ENCODE data around the gene MTMR12.

GRCh38 chr5:32283061-32283460, 29.7 kb downstream of the MTMR12 start:
- TF ChIP-seq FOXM1 (IDR thresholded peaks at IDR 0.05; ENCODE audit: borderline replicate concordance, low read depth) (no peak), RAD21 (IDR thresholded peaks at IDR 0.05; ENCODE audit: low read depth) (no peak)

All from Ishikawa (cell line).